HepG2 (cell line): ENCODE data around the gene SLC29A3. TPM values are rescaled to one million over a fixed set of nuclear protein-coding genes. Genes with fewer than 3 reads are reported as not detected.

Source experiments
- ATAC-seq: fragments of 200-7000 bp; cut with Tn5 transposase; 3 replicates; pipeline ENCODE4 v1.9.1; 2020; ENCODE audit warnings: mild to moderate bottlenecking, moderate library complexity
- BruUV-seq: library from RNA; stranded (reverse); fragments of 400-500 nt; replicated peaks from 2 replicates; lab custom pipeline; 2021; lab: Mats Ljungman, UMichigan
- CTCF ChIA-PET: fragments of 300-600 bp; formaldehyde crosslinking; extraction: SDS; loops from one replicate; lab custom pipeline; 2021; ENCODE audit warnings: low total read pairs, inconsistent platforms, low intra/inter-chr PET ratio; lab: Yijun Ruan, JAX
- POLR2A ChIA-PET: fragments of 350-600 bp; sonication (Branson Sonifier 250); formaldehyde crosslinking; loops from one replicate; lab custom pipeline; 2020; ENCODE audit warnings: antibody characterized with exemption, inconsistent platforms; lab: Yijun Ruan, JAX
- DNase-seq: peaks from one replicate; pipeline ENCODE4 v3.0.0-alpha.2; 2015; ENCODE audit warnings: low spot score
- FAIRE-seq: peaks from 3 replicates; lab custom pipeline; 2011; peaks lifted over from hg19 to GRCh38; lab: Jason Lieb, UNC
- H2AFZ ChIP-seq: one replicate; pipeline ENCODE4 v1.6.1; 2011; ENCODE audit warnings: low read length, inconsistent platforms
- H3K27ac ChIP-seq: fragments of 300-600 bp; 3 replicates; pipeline ENCODE4 v1.8.0; 2011; ENCODE audit warnings: mixed run types, mild to moderate bottlenecking, mixed read lengths, low read length, inconsistent platforms; ENCODE audit not compliant: insufficient read depth; ENCODE audit errors: extremely low read length
- H3K27me3 ChIP-seq, 2 experiments: fragments of 200-600 bp in 1 of 2; 2 replicates in 1 of 2; 3 replicates in 1 of 2; pipeline versions ENCODE4 v1.6.0 to v1.8.0; 2011; ENCODE audit warnings: low read length in 2 of 2, mild to moderate bottlenecking in 2 of 2, moderate library complexity in 2 of 2, inconsistent platforms in 1 of 2; ENCODE audit not compliant: insufficient read depth in 2 of 2, control insufficient read depth in 1 of 2
- H3K36me3 ChIP-seq, 2 experiments: fragments of 200-600 bp in 1 of 2; replicated peaks in 1 of 2; 2 replicates in 1 of 2; 3 replicates in 1 of 2; pipeline versions ENCODE4 v1.5.1 to v1.8.0; 2011; ENCODE audit warnings: low read length in 2 of 2, inconsistent platforms in 1 of 2; ENCODE audit not compliant: insufficient read depth in 2 of 2, control insufficient read depth in 1 of 2
- H3K4me1 ChIP-seq: 2 replicates; pipeline ENCODE4 v1.5.1; 2012; ENCODE audit warnings: low read length, inconsistent platforms; ENCODE audit not compliant: insufficient read depth
- H3K4me2 ChIP-seq: 2 replicates; pipeline ENCODE4 v1.6.0; 2011; ENCODE audit warnings: low read depth, low read length, inconsistent platforms
- H3K4me3 ChIP-seq, 3 experiments: fragments of 200-600 bp in 1 of 3; sonication (generic), shearing (Covaris generic) in 1 of 3; replicated peaks in 1 of 3; 2 replicates each; pipeline ENCODE4 v1.5.1; 2011 to 2016; ENCODE audit warnings: low read length in 3 of 3, inconsistent platforms in 2 of 3, low read depth in 2 of 3, mild to moderate bottlenecking in 2 of 3, control low read depth in 1 of 3, mixed read lengths in 1 of 3; ENCODE audit not compliant: insufficient read depth in 1 of 3
- H3K79me2 ChIP-seq: one replicate; pipeline ENCODE4 v1.6.1; 2011; ENCODE audit warnings: low read length, inconsistent platforms; ENCODE audit not compliant: insufficient read depth
- H3K9ac ChIP-seq: 2 replicates; pipeline ENCODE4 v1.6.0; 2011; ENCODE audit warnings: mild to moderate bottlenecking, low read depth, low read length, inconsistent platforms; ENCODE audit not compliant: insufficient read depth
- H3K9me3 ChIP-seq: 2 replicates; pipeline ENCODE4 v1.5.1; 2012; ENCODE audit warnings: mild to moderate bottlenecking, low read length
- H4K20me1 ChIP-seq: 2 replicates; pipeline ENCODE4 v1.6.0; 2011; ENCODE audit warnings: inconsistent platforms, mild to moderate bottlenecking, low read length, moderate library complexity; ENCODE audit not compliant: insufficient read depth
- EP300 ChIP-seq, 3 experiments: sonication (generic) in 1 of 3; formaldehyde crosslinking in 1 of 3; IDR thresholded peaks; 2 replicates each; pipeline versions ENCODE4 v1.5.1 to v1.6.1; 2011 to 2020; ENCODE audit warnings: low read depth in 2 of 3, low read length in 2 of 3, borderline replicate concordance in 1 of 3, improper control_type of control experiment in 1 of 3, mild to moderate bottlenecking in 1 of 3, missing genetic modification reagents in 1 of 3, moderate library complexity in 1 of 3
- HDAC1 ChIP-seq: sonication (generic); formaldehyde crosslinking; IDR thresholded peaks from 2 replicates; pipeline ENCODE4 v1.5.1; 2020; ENCODE audit warnings: mild to moderate bottlenecking, missing genetic modification reagents
- HOXA7 ChIP-seq: sonication (generic); formaldehyde crosslinking; IDR thresholded peaks from 2 replicates; pipeline ENCODE4 v1.8.1; 2022; ENCODE audit warnings: mild to moderate bottlenecking, missing genetic modification reagents, moderate library complexity
- KDM4B ChIP-seq: sonication (generic); formaldehyde crosslinking; IDR thresholded peaks from 2 replicates; pipeline ENCODE4 v1.4.0; 2020; ENCODE audit warnings: missing genetic modification reagents
- NPAS2 ChIP-seq: sonication (generic); formaldehyde crosslinking; IDR thresholded peaks from 2 replicates; pipeline ENCODE4 v1.8.0; 2022; ENCODE audit warnings: mild to moderate bottlenecking, missing genetic modification reagents, borderline replicate concordance
- POGZ ChIP-seq: sonication (generic); formaldehyde crosslinking; IDR thresholded peaks from 2 replicates; pipeline ENCODE4 v1.4.0; 2020; ENCODE audit warnings: mild to moderate bottlenecking, missing genetic modification reagents
- SRSF1 ChIP-seq: fragments of 200-400 bp; formaldehyde crosslinking; optimal IDR thresholded peaks from 2 replicates; pipeline ENCODE3; 2017; ENCODE audit warnings: mild to moderate bottlenecking, low read depth, low read length, moderate library complexity
- THAP7 ChIP-seq: sonication (generic); formaldehyde crosslinking; IDR thresholded peaks from 2 replicates; pipeline ENCODE4 v1.8.1; 2023; ENCODE audit warnings: mild to moderate bottlenecking, missing genetic modification reagents
- ZMYM4 ChIP-seq: sonication (generic); formaldehyde crosslinking; IDR thresholded peaks from 2 replicates; pipeline ENCODE4 v1.8.1; 2023; ENCODE audit warnings: mild to moderate bottlenecking, missing genetic modification reagents
- ZNF251 ChIP-seq: sonication (generic); formaldehyde crosslinking; IDR thresholded peaks from 2 replicates; pipeline ENCODE4 v1.9.0; 2021; ENCODE audit warnings: mild to moderate bottlenecking, missing genetic modification reagents
- ZNF274 ChIP-seq: sonication (generic); formaldehyde crosslinking; IDR thresholded peaks from 2 replicates; pipeline ENCODE4 v1.5.1; 2020; ENCODE audit warnings: mild to moderate bottlenecking, missing genetic modification reagents
- ZNF333 ChIP-seq: sonication (generic); formaldehyde crosslinking; IDR thresholded peaks from 2 replicates; pipeline ENCODE4 v1.4.0; 2020; ENCODE audit warnings: mild to moderate bottlenecking, missing genetic modification reagents, borderline replicate concordance
- ZSCAN29 ChIP-seq: sonication (generic); formaldehyde crosslinking; conservative IDR thresholded peaks from 2 replicates; pipeline ENCODE4 v1.4.0; 2020; ENCODE audit warnings: mild to moderate bottlenecking, missing genetic modification reagents
- WGBS: methylation state at CpG from one replicate; pipeline ENCODE4 v1.1.6; 2017; ENCODE audit warnings: low lambda C conversion rate; 5-methylcytosine and 5-hydroxymethylcytosine counted together
- in situ Hi-C: cut with HindIII; loops from 2 replicates; pipeline ENCODE4 v1.10.0; 2017; ENCODE audit warnings: low pct_unique_long_range_greater_than_20kb; ENCODE audit not compliant: extremely low pct_ligation_motif_present
- intact Hi-C: fragments of 100-400 bp; cut with micrococcal nuclease; formaldehyde crosslinking; loops from one replicate; pipeline ENCODE4 v1.10.0; 2022; ENCODE audit not compliant: unreplicated experiment
- polyA plus RNA-seq, 8 experiments: library from polyadenylated mRNA; depleted of rRNA in 3 of 8; stranded (reverse) in 7 of 8; unstranded in 1 of 8; fragments of >200 nt; fragmentation: Illumina TruSeq in 4 of 8; extraction: Trizol in 4 of 8; gene quantifications; 2 replicates each; pipeline versions ENCODE4 v1.2.1 to v1.2.3, GENCODE V29; 2011 to 2016; ENCODE audit warnings: low read depth in 4 of 8, missing spikeins in 1 of 8, mixed read lengths in 1 of 8; ENCODE audit not compliant: insufficient read depth in 1 of 8
- total RNA-seq, 5 experiments: library from RNA; depleted of rRNA; stranded (reverse); fragments of >200 nt; fragmentation: Illumina TruSeq; extraction: Trizol; gene quantifications; 2 replicates each; pipeline ENCODE4 v1.2.3, GENCODE V29; 2016; ENCODE audit warnings: low read depth in 1 of 5
- TF ChIP-seq, protein P1 (sequence below): sonication (generic); formaldehyde crosslinking; conservative IDR thresholded peaks from 2 replicates; pipeline ENCODE4 v1.5.0; 2020; ENCODE audit warnings: missing genetic modification reagents
- TF ChIP-seq, protein P2 (sequence below): sonication (generic); formaldehyde crosslinking; IDR thresholded peaks from 2 replicates; pipeline ENCODE4 v1.8.0; 2022; ENCODE audit warnings: mild to moderate bottlenecking, missing genetic modification reagents; ENCODE audit not compliant: insufficient replicate concordance

Gene SLC29A3
- total and polyA plus RNA-seq, 2 of the 13 experiments (the other 11 are each of a cell fraction or from before 2014, with no cell fraction given): 8.6 to 11.8 TPM

DNA sequence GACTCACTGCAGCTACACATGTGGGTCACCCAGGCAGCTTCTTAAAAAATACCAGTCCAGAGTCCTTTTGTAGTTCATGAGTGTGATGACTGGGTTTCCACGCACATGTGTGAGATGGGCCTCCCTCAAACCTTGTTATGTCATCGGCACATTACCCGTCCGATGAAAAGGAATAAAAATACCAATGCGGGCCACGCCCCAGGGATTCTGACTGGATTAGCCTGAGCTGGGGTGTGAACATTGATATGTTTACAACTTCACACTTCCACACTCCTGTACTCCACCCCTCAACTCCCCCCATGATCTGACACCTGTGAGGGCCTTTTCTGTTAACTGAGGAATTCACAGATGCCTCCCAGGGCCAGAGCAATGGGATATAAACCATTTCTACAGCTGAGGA, 6.2 kb downstream of the SLC29A3 start (continued):
- TF ChIP-seq, protein P1, sequence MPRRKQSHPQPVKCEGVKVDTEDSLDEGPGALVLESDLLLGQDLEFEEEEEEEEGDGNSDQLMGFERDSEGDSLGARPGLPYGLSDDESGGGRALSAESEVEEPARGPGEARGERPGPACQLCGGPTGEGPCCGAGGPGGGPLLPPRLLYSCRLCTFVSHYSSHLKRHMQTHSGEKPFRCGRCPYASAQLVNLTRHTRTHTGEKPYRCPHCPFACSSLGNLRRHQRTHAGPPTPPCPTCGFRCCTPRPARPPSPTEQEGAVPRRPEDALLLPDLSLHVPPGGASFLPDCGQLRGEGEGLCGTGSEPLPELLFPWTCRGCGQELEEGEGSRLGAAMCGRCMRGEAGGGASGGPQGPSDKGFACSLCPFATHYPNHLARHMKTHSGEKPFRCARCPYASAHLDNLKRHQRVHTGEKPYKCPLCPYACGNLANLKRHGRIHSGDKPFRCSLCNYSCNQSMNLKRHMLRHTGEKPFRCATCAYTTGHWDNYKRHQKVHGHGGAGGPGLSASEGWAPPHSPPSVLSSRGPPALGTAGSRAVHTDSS (CRISPR knock-in tag): no peak
- TF ChIP-seq ZNF251 (CRISPR knock-in tag) (no peak), POGZ (no peak), EP300 (IDR thresholded peaks at IDR 0.05; ENCODE audit: low read depth in 2 of 2, low read length in 2 of 2) (no peak), EP300 (CRISPR knock-in tag; IDR thresholded peaks at IDR 0.05; ENCODE audit: borderline replicate concordance) (no peak)

- BruUV-seq: no TSS peak
- H3K9ac ChIP-seq: no peak overlapping the region
- in situ Hi-C loops: loop anchor here (25.0 kb wide), 1 partner anchor 711 kb away; no protein-coding TSS in a partner anchor
- no peaks in the 10 kb centered on the region for H3K27me3 ChIP-seq
- H4K20me1 ChIP-seq: no peaks in the 10 kb centered on the region
- ChIA-PET CTCF (no interaction called here), POLR2A (interaction anchor here (0.6 to 1.8 kb wide), 4 partner anchors 8 to 283 kb away, joined by 3 to 6 read pairs (median 4); no protein-coding TSS in a partner anchor)
- H3K4me2 ChIP-seq: no peak overlapping the region
- peaks cover 51% of the 10 kb centered on the region for H3K4me1 ChIP-seq
- H3K9me3 ChIP-seq: no peaks in the 10 kb centered on the region
- no peak for ATAC-seq
- WGBS: 96% methylated on average over 11 of the region's 16 CpGs
- H3K79me2 ChIP-seq: peaks cover 10% of the 10 kb centered on the region
- no peak for TF ChIP-seq NPAS2 (CRISPR knock-in tag)
- TF ChIP-seq ZNF274 (CRISPR knock-in tag): no peak
- TF ChIP-seq, protein P2, sequence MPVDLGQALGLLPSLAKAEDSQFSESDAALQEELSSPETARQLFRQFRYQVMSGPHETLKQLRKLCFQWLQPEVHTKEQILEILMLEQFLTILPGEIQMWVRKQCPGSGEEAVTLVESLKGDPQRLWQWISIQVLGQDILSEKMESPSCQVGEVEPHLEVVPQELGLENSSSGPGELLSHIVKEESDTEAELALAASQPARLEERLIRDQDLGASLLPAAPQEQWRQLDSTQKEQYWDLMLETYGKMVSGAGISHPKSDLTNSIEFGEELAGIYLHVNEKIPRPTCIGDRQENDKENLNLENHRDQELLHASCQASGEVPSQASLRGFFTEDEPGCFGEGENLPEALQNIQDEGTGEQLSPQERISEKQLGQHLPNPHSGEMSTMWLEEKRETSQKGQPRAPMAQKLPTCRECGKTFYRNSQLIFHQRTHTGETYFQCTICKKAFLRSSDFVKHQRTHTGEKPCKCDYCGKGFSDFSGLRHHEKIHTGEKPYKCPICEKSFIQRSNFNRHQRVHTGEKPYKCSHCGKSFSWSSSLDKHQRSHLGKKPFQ (CRISPR knock-in tag): no peak
- TF ChIP-seq SRSF1: no peak
- no peak for TF ChIP-seq HDAC1 (CRISPR knock-in tag)
- no peak for TF ChIP-seq HOXA7 (CRISPR knock-in tag)
- TF ChIP-seq KDM4B (CRISPR knock-in tag): no peak
- no peak for TF ChIP-seq ZMYM4 (CRISPR knock-in tag)
- TF ChIP-seq THAP7: no peak
- TF ChIP-seq ZNF333: no peak
- TF ChIP-seq ZSCAN29 (CRISPR knock-in tag): no peak
- TF ChIP-seq, all 625 proteins: peak for 0
- Histone ChIP-seq H3K27ac (no peak overlapping the region), H3K4me3 (no peak overlapping the region), H3K36me3 (peaks cover 17 to 50% of the 10 kb centered on the region in 2 experiments), H2AFZ (no peak overlapping the region)
- intact Hi-C loops: no loop called here
- no peak for DNase-seq
- no peak for FAIRE-seq
These were observed 7.4 kb downstream of the SLC29A3 start for GRCh38 chr10:71326464-71326881.
